H9 (cell line): ENCODE results near the gene CHN1. TPM values are rescaled to one million over a fixed set of nuclear protein-coding genes. Genes with fewer than 3 reads are reported as not detected.
A peak's percentile ranks its signal among the peaks of the same experiment; 100 is the strongest.

Experiments used
- DNase-seq: peaks from one replicate; pipeline ENCODE4 v3.0.0-alpha.2; 2017
- H2AFZ ChIP-seq: one replicate; pipeline ENCODE4 v1.6.1; 2013; ENCODE audit warnings: mild to moderate bottlenecking, low read length, control low read depth, moderate library complexity
- H2AK5ac ChIP-seq: 2 replicates; pipeline ENCODE4 v1.6.1; 2013; ENCODE audit warnings: low read length, control low read depth, mixed read lengths; ENCODE audit not compliant: insufficient read length
- H2BK120ac ChIP-seq: one replicate; pipeline ENCODE4 v1.6.1; 2013; ENCODE audit warnings: low read depth, mild to moderate bottlenecking, low read length, control low read depth, inconsistent platforms; ENCODE audit not compliant: poor library complexity, severe bottlenecking
- H2BK12ac ChIP-seq: 2 replicates; pipeline ENCODE4 v1.6.1; 2013; ENCODE audit warnings: low read length, control low read depth, mixed read lengths, low read depth; ENCODE audit not compliant: insufficient read length
- H2BK15ac ChIP-seq: 2 replicates; pipeline ENCODE4 v1.6.1; 2013; ENCODE audit warnings: low read depth, low read length, control low read depth
- H2BK20ac ChIP-seq: one replicate; pipeline ENCODE4 v1.6.1; 2013; ENCODE audit warnings: low read depth, mild to moderate bottlenecking, low read length, control low read depth, inconsistent platforms; ENCODE audit not compliant: poor library complexity, severe bottlenecking
- H2BK5ac ChIP-seq: 2 replicates; pipeline ENCODE4 v1.6.1; 2013; ENCODE audit warnings: low read length, control low read depth, mixed read lengths; ENCODE audit not compliant: insufficient read length
- H3K14ac ChIP-seq: 2 replicates; pipeline ENCODE4 v1.6.1; 2013; ENCODE audit warnings: low read length, control low read depth; ENCODE audit not compliant: insufficient read depth
- H3K18ac ChIP-seq: 2 replicates; pipeline ENCODE4 v1.6.1; 2013; ENCODE audit warnings: low read depth, mild to moderate bottlenecking, mixed read lengths, low read length, control low read depth; ENCODE audit not compliant: insufficient read length
- H3K23ac ChIP-seq: 2 replicates; pipeline ENCODE4 v1.6.1; 2013; ENCODE audit warnings: low read length, control low read depth, mixed read lengths, low read depth; ENCODE audit not compliant: insufficient read length
- H3K23me2 ChIP-seq: 2 replicates; pipeline ENCODE4 v1.6.1; 2013; ENCODE audit warnings: low read depth, mild to moderate bottlenecking, mixed read lengths, low read length, control low read depth; ENCODE audit not compliant: insufficient read length, poor library complexity, severe bottlenecking
- H3K27ac ChIP-seq: 2 replicates; pipeline ENCODE4 v1.5.1; 2013; ENCODE audit warnings: low read length, control low read depth, mixed read lengths, low read depth; ENCODE audit not compliant: insufficient read length
- H3K27me3 ChIP-seq: 2 replicates; pipeline ENCODE4 v1.6.1; 2013; ENCODE audit warnings: low read length, control low read depth, inconsistent platforms; ENCODE audit not compliant: insufficient read depth
- H3K4ac ChIP-seq: 2 replicates; pipeline ENCODE4 v1.6.1; 2013; ENCODE audit warnings: low read depth, mild to moderate bottlenecking, control low read depth, inconsistent platforms, low read length, moderate library complexity
- H3K4me1 ChIP-seq: 2 replicates; pipeline ENCODE4 v1.6.1; 2013; ENCODE audit warnings: low read length, control low read depth, inconsistent platforms; ENCODE audit not compliant: insufficient read depth
- H3K4me2 ChIP-seq: 2 replicates; pipeline ENCODE4 v1.6.1; 2013; ENCODE audit warnings: low read length, control low read depth, mixed read lengths; ENCODE audit not compliant: insufficient read length, insufficient read depth
- H3K56ac ChIP-seq: 2 replicates; pipeline ENCODE4 v1.6.1; 2013; ENCODE audit warnings: low read depth, mild to moderate bottlenecking, mixed read lengths, low read length, control low read depth; ENCODE audit not compliant: insufficient read length
- H3K79me1 ChIP-seq: 2 replicates; pipeline ENCODE4 v1.6.1; 2013; ENCODE audit warnings: low read depth, mild to moderate bottlenecking, moderate library complexity, low read length, control low read depth, inconsistent platforms; ENCODE audit not compliant: insufficient read depth, poor library complexity, severe bottlenecking
- H3K79me2 ChIP-seq: 2 replicates; pipeline ENCODE4 v1.6.1; 2013; ENCODE audit warnings: low read length, control low read depth, inconsistent platforms; ENCODE audit not compliant: insufficient read depth
- H3K9ac ChIP-seq: 2 replicates; pipeline ENCODE4 v1.6.1; 2013; ENCODE audit warnings: low read length, control low read depth, mixed read lengths; ENCODE audit not compliant: insufficient read length; ENCODE audit errors: extremely low read depth
- H3K9me3 ChIP-seq: one replicate; pipeline ENCODE4 v1.6.1; 2013; ENCODE audit warnings: low read depth, low read length, inconsistent platforms; ENCODE audit not compliant: control insufficient read depth
- H3T11ph ChIP-seq: one replicate; pipeline ENCODE4 v1.6.1; 2013; ENCODE audit warnings: mild to moderate bottlenecking, low read length, control low read depth, inconsistent platforms
- H4K20me1 ChIP-seq: one replicate; pipeline ENCODE4 v1.6.1; 2013; ENCODE audit not compliant: control insufficient read depth, insufficient read length, insufficient read depth
- H4K5ac ChIP-seq: 2 replicates; pipeline ENCODE4 v1.6.1; 2013; ENCODE audit warnings: low read depth, mild to moderate bottlenecking, mixed read lengths, low read length, control low read depth; ENCODE audit not compliant: insufficient read length
- H4K8ac ChIP-seq: replicated peaks from 2 replicates; pipeline ENCODE4 v1.6.1; 2013; ENCODE audit warnings: low read length, control low read depth, mixed read lengths, low read depth; ENCODE audit not compliant: insufficient read length
- H4K91ac ChIP-seq: 2 replicates; pipeline ENCODE4 v1.6.1; 2013; ENCODE audit warnings: low read depth, mild to moderate bottlenecking, moderate library complexity, mixed read lengths, low read length, control low read depth; ENCODE audit not compliant: insufficient read length
- H3K27ac Mint-ChIP-seq, 3 experiments: 2 replicates in 2 of 3; 3 replicates in 1 of 3; pipeline ENCODE4 v1.8.0; 2020 to 2021; ENCODE audit warnings: mixed read lengths in 3 of 3, mild to moderate bottlenecking in 1 of 3, moderate library complexity in 1 of 3
- H3K27me3 Mint-ChIP-seq: 2 replicates; pipeline ENCODE4 v1.8.0; 2021; ENCODE audit warnings: low read depth, mild to moderate bottlenecking, moderate library complexity, mixed read lengths
- H3K36me3 Mint-ChIP-seq, 3 experiments: 2 replicates in 2 of 3; 3 replicates in 1 of 3; pipeline ENCODE4 v1.8.0; 2020 to 2021; ENCODE audit warnings: low read depth in 3 of 3, mixed read lengths in 3 of 3; ENCODE audit not compliant: insufficient read depth in 1 of 3
- H3K4me1 Mint-ChIP-seq, 2 experiments: 2 replicates each; pipeline ENCODE4 v1.8.0; 2020; ENCODE audit warnings: mixed read lengths in 2 of 2
- H3K4me3 Mint-ChIP-seq, 2 experiments: 2 replicates in 1 of 2; 3 replicates in 1 of 2; pipeline ENCODE4 v1.8.0; 2020 to 2021; ENCODE audit warnings: mild to moderate bottlenecking in 2 of 2, mixed read lengths in 2 of 2, moderate library complexity in 1 of 2
- H3K9me3 Mint-ChIP-seq, 2 experiments: 2 replicates in 1 of 2; 3 replicates in 1 of 2; pipeline ENCODE4 v1.8.0; 2020; ENCODE audit warnings: mild to moderate bottlenecking in 2 of 2, mixed read lengths in 2 of 2, moderate library complexity in 1 of 2
- WGBS: extraction: QIAGEN DNeasy Blood & Tissue Kit; methylation state at CpG from one replicate; pipeline ENCODE4 v1.1.7; 2013; ENCODE audit warnings: missing lambda C conversion rate, low lambda C conversion rate, mixed read lengths; ENCODE audit not compliant: insufficient read length; ENCODE audit errors: extremely low coverage; 5-methylcytosine and 5-hydroxymethylcytosine counted together
- total RNA-seq: library from RNA; stranded (reverse); gene quantifications from 2 replicates; pipeline ENCODE4 v1.2.1, GENCODE V29; 2021
- TF ChIP-seq, protein P1 (sequence below): fragments of 200-600 bp; sonication (generic); conservative IDR thresholded peaks from 3 replicates; pipeline ENCODE4 v1.8.0; 2021; ENCODE audit warnings: antibody characterized with exemption, mild to moderate bottlenecking

Gene CHN1
- total RNA-seq, 1 experiment from 2014 or later: 33.9 TPM

DNA sequence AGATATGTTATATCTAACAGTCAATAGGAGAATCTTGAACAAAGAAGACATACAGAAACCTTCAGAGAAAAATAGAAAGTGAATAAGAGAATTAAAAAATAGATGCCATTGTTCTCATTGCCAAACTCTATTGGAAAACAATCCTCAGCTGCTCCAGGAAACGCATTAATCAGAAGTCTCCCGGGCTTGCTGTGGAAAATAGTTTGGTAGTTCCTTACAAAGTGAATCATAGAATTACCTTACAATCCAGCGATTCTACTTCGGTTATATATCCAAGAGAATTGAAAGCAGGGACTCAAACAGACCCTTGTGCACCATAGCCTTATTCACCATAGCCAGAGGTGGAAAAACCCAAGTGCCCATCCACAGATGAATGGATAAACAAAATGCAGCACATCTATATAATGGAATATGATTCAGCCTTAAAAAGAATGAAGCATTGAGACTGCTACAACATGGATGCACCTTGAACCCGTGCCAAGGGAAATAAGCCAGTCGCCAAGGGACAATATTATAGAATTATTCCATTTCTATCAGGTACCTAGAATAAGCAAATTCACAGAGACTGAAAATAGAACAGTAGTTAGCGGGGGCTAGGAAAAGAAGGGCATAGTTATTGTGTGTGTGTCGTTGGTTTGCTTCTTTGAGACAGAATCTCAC is 219.0 kb downstream of the CHN1 start:
- H4K8ac ChIP-seq: no peak overlapping the region
- peaks cover 14% of the 10 kb centered on the region; the same call in 1 of the 2 replicates for H3K4me1 ChIP-seq
- peak overlapping the region; percentile 69 for H3K27ac ChIP-seq
- no peak overlapping the region for H2BK15ac ChIP-seq
- no peak overlapping the region for H2BK5ac ChIP-seq
- Mint-ChIP-seq H3K27ac (peak overlapping the region; percentile 59 to 88 (median 84); a peak in 4 of 7 replicates), H3K36me3 (peaks cover 0 to 5% (median 0%) of the 10 kb centered on the region in 3 experiments; a peak in 4 of 7 replicates), H3K9me3 (peaks cover 0 to 3% of the 10 kb centered on the region in 2 experiments; a peak in 1 of 5 replicates), H3K4me1 (peaks cover 56 to 61% of the 10 kb centered on the region in 2 experiments), H3K27me3 (peaks cover 5% of the 10 kb centered on the region; the same call in 1 of the 2 replicates), H3K4me3 (no peak overlapping the region)
- no peak overlapping the region for H4K5ac ChIP-seq
- no peak for DNase-seq
- no peaks in the 10 kb centered on the region for H3K79me2 ChIP-seq
- no peak overlapping the region for H3K14ac ChIP-seq
- H3K9me3 ChIP-seq: no peaks in the 10 kb centered on the region
- H3K79me1 ChIP-seq: no peaks in the 10 kb centered on the region
- H2AFZ ChIP-seq: no peak overlapping the region
- no peak overlapping the region for H2AK5ac ChIP-seq
- H2BK120ac ChIP-seq: no peak overlapping the region
- no peak overlapping the region for H3T11ph ChIP-seq
- no peak overlapping the region for H3K23ac ChIP-seq
- H3K4ac ChIP-seq: no peak overlapping the region
- H3K18ac ChIP-seq: no peak overlapping the region
- H4K20me1 ChIP-seq: no peaks in the 10 kb centered on the region
- H2BK20ac ChIP-seq: no peak overlapping the region
- H3K56ac ChIP-seq: no peak overlapping the region
- TF ChIP-seq, protein P1, sequence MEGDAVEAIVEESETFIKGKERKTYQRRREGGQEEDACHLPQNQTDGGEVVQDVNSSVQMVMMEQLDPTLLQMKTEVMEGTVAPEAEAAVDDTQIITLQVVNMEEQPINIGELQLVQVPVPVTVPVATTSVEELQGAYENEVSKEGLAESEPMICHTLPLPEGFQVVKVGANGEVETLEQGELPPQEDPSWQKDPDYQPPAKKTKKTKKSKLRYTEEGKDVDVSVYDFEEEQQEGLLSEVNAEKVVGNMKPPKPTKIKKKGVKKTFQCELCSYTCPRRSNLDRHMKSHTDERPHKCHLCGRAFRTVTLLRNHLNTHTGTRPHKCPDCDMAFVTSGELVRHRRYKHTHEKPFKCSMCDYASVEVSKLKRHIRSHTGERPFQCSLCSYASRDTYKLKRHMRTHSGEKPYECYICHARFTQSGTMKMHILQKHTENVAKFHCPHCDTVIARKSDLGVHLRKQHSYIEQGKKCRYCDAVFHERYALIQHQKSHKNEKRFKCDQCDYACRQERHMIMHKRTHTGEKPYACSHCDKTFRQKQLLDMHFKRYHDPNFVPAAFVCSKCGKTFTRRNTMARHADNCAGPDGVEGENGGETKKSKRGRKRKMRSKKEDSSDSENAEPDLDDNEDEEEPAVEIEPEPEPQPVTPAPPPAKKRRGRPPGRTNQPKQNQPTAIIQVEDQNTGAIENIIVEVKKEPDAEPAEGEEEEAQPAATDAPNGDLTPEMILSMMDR: no peak
- no peak overlapping the region for H2BK12ac ChIP-seq
- no peak overlapping the region for H3K4me2 ChIP-seq
- no peaks in the 10 kb centered on the region for H3K23me2 ChIP-seq
- no CpG with 5 or more reads among the region's 8 CpGs for WGBS
- no peaks in the 10 kb centered on the region for H3K27me3 ChIP-seq
- no peak overlapping the region for H4K91ac ChIP-seq
- H3K9ac ChIP-seq: no peak overlapping the region
